MCF 10A (cell line): ENCODE results near the gene ANKRD10. TPM values are rescaled to one million over a fixed set of nuclear protein-coding genes. Genes with fewer than 3 reads are reported as not detected.

ENCODE experiments used
- BruUV-seq: library from RNA; stranded (reverse); fragments of 400-500 nt; replicated peaks from 2 replicates; lab custom pipeline; 2021; lab: Mats Ljungman, UMichigan
- CTCF ChIA-PET: fragments of 300-600 bp; sonication (Branson Sonifier 250); formaldehyde crosslinking; extraction: SDS; loops from one replicate; lab custom pipeline; 2021; ENCODE audit warnings: antibody characterized with exemption, inconsistent platforms; lab: Yijun Ruan, JAX
- POLR2A ChIA-PET: fragments of 300-600, 350-650 bp; sonication (Branson Sonifier 250); formaldehyde crosslinking; extraction: SDS; loops from one replicate; lab custom pipeline; 2020; ENCODE audit warnings: antibody characterized with exemption, inconsistent platforms; lab: Yijun Ruan, JAX
- DNase-seq: peaks from one replicate; pipeline ENCODE4 v3.0.0-alpha.2; 2018; ENCODE audit not compliant: unreplicated experiment
- H3K27ac Mint-ChIP-seq: one replicate; pipeline ENCODE4 v1.8.0; 2022; ENCODE audit warnings: mild to moderate bottlenecking, low read depth, mixed read lengths; ENCODE audit not compliant: unreplicated experiment
- H3K27me3 Mint-ChIP-seq: one replicate; pipeline ENCODE4 v1.8.0; 2022; ENCODE audit warnings: mixed read lengths; ENCODE audit not compliant: insufficient read depth, unreplicated experiment
- H3K36me3 Mint-ChIP-seq: one replicate; pipeline ENCODE4 v1.8.0; 2022; ENCODE audit warnings: mild to moderate bottlenecking, moderate library complexity, mixed read lengths; ENCODE audit not compliant: insufficient read depth, unreplicated experiment
- H3K4me1 Mint-ChIP-seq: one replicate; pipeline ENCODE4 v1.8.0; 2022; ENCODE audit warnings: mixed read lengths; ENCODE audit not compliant: insufficient read depth, unreplicated experiment
- H3K4me3 Mint-ChIP-seq: one replicate; pipeline ENCODE4 v1.8.0; 2022; ENCODE audit warnings: mild to moderate bottlenecking, moderate library complexity, mixed read lengths; ENCODE audit not compliant: unreplicated experiment
- H3K9me3 Mint-ChIP-seq: one replicate; pipeline ENCODE4 v1.8.0; 2022; ENCODE audit warnings: mixed read lengths; ENCODE audit not compliant: unreplicated experiment
- CTCF ChIP-seq: fragments of 200-600 bp; IDR thresholded peaks from one replicate; pipeline ENCODE4 v1.8.0; 2022; ENCODE audit warnings: antibody characterized with exemption, mild to moderate bottlenecking; ENCODE audit not compliant: unreplicated experiment
- intact Hi-C: fragments of 100-400 bp; cut with micrococcal nuclease; formaldehyde crosslinking; loops from 2 replicates; pipeline ENCODE4 v1.14.1; 2022
- total RNA-seq: library from RNA; stranded (reverse); gene quantifications from 2 replicates; pipeline ENCODE4 v1.2.3, GENCODE V29; 2022

Gene ANKRD10
- total RNA-seq, 1 experiment from 2014 or later: 61.7 TPM

- CTCF ChIA-PET: interaction anchor here (0.9 kb wide), 1 partner anchor 222 kb away, joined by 3 read pairs; no protein-coding TSS in a partner anchor
- peaks cover 61% of the 10 kb centered on the region for H3K27me3 Mint-ChIP-seq
- no peak overlapping the region for H3K4me3 Mint-ChIP-seq
- H3K27ac Mint-ChIP-seq: no peak overlapping the region
- TF ChIP-seq CTCF: no peak
- intact Hi-C loops: no loop called here
- BruUV-seq: no TSS peak
- H3K36me3 Mint-ChIP-seq: no peaks in the 10 kb centered on the region
- no peaks in the 10 kb centered on the region for H3K9me3 Mint-ChIP-seq
- no peak for DNase-seq
- POLR2A ChIA-PET: no interaction called here
- peaks cover 6% of the 10 kb centered on the region for H3K4me1 Mint-ChIP-seq
Measured at GRCh38 chr13:110845520-110845919, 69.3 kb downstream of the ANKRD10 start.

DNA sequence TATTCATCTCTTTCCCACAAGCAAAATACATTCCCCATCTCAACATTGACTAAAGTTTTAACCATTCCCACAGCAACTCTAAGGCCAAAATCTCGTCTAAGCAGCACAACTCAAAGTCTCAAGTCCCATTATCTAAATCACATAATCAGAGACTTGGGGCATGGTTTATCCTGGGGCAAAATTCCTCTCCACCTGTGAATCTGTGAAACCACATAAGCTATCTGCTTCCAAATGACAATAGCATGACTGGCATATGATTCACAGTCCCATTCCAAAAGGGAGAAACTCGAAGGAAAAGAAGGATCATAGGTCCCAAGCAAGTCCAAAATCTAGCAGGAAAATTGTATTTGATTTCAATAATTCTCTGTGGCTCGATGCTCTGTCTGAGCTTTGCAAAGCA, 73.0 kb downstream of the ANKRD10 start:
- peak; percentile 34 for DNase-seq
- no peak overlapping the region for H3K4me3 Mint-ChIP-seq
- TF ChIP-seq CTCF: no peak

GRCh38 chr13:110841406-110841805, 73.5 kb downstream of the ANKRD10 start:
- ChIA-PET CTCF (no interaction called here), POLR2A (interaction anchor here (0.7 to 1.2 kb wide), 2 partner anchors 10 to 21 kb away, joined by 3 read pairs; no protein-coding TSS in a partner anchor)
- no peaks in the 10 kb centered on the region for H3K36me3 Mint-ChIP-seq
- no peak for DNase-seq
- H3K4me3 Mint-ChIP-seq: no peak overlapping the region
- peaks cover 29% of the 10 kb centered on the region for H3K27me3 Mint-ChIP-seq
- no peak overlapping the region for H3K27ac Mint-ChIP-seq
- peaks cover 6% of the 10 kb centered on the region for H3K4me1 Mint-ChIP-seq
- BruUV-seq: no TSS peak
- intact Hi-C loops: no loop called here
- H3K9me3 Mint-ChIP-seq: no peaks in the 10 kb centered on the region
- TF ChIP-seq CTCF: no peak

More for the DNA sequence above, 73.0 kb downstream of the ANKRD10 start:
- BruUV-seq: no TSS peak
- CTCF ChIA-PET: no interaction called here
- no peaks in the 10 kb centered on the region for H3K9me3 Mint-ChIP-seq
- H3K4me1 Mint-ChIP-seq: peaks cover 6% of the 10 kb centered on the region
- peaks cover 32% of the 10 kb centered on the region for H3K27me3 Mint-ChIP-seq
- intact Hi-C loops: no loop called here
- no peaks in the 10 kb centered on the region for H3K36me3 Mint-ChIP-seq
- H3K27ac Mint-ChIP-seq: no peak overlapping the region
- POLR2A ChIA-PET: interaction anchor here (0.7 to 1.2 kb wide), 2 partner anchors 10 to 20 kb away, joined by 3 read pairs; no protein-coding TSS in a partner anchor

GRCh38 chr13:110838867-110839538, 75.9 kb downstream of the ANKRD10 start:
- DNase-seq: no peak
- no peak for TF ChIP-seq CTCF
- intact Hi-C loops: no loop called here
- H3K27me3 Mint-ChIP-seq: peaks cover 9% of the 10 kb centered on the region
- H3K9me3 Mint-ChIP-seq: no peaks in the 10 kb centered on the region
- no peak overlapping the region for H3K27ac Mint-ChIP-seq
- CTCF ChIA-PET: no interaction called here
- POLR2A ChIA-PET: no interaction called here
- BruUV-seq: no TSS peak
- no peaks in the 10 kb centered on the region for H3K36me3 Mint-ChIP-seq
- peaks cover 6% of the 10 kb centered on the region for H3K4me1 Mint-ChIP-seq
- H3K4me3 Mint-ChIP-seq: no peak overlapping the region
